DND-41 (cell line): ENCODE results near the gene MAP2K5.

ENCODE experiments used
- ATAC-seq: fragments of 200-7000 bp; cut with Tn5 transposase; 3 replicates; pipeline ENCODE4 v1.9.1; 2021; ENCODE audit warnings: low read depth; ENCODE audit not compliant: insufficient read depth
- DNase-seq: peaks from one replicate; pipeline ENCODE4 v3.0.0-alpha.2; 2020
- H2AFZ ChIP-seq: 2 replicates; pipeline ENCODE4 v1.6.0; 2012; ENCODE audit warnings: low read depth, low read length
- H3K27ac ChIP-seq: 2 replicates; pipeline ENCODE4 v1.5.1; 2012; ENCODE audit warnings: low read length, inconsistent platforms
- H3K27me3 ChIP-seq: fragments of 200-600 bp; sonication (generic); 2 replicates; pipeline ENCODE4 v1.6.0; 2012; ENCODE audit warnings: low read length, mild to moderate bottlenecking, inconsistent platforms; ENCODE audit not compliant: insufficient read depth, poor library complexity
- H3K36me3 ChIP-seq: 2 replicates; pipeline ENCODE4 v1.5.1; 2012; ENCODE audit warnings: low read length, inconsistent platforms; ENCODE audit not compliant: insufficient read depth
- H3K4me1 ChIP-seq: 2 replicates; pipeline ENCODE4 v1.5.1; 2012; ENCODE audit warnings: mild to moderate bottlenecking, low read length; ENCODE audit not compliant: insufficient read depth
- H3K4me2 ChIP-seq: 2 replicates; pipeline ENCODE4 v1.6.0; 2012; ENCODE audit warnings: mild to moderate bottlenecking, moderate library complexity, low read length, inconsistent platforms; ENCODE audit not compliant: insufficient read depth
- H3K4me3 ChIP-seq, 2 experiments: fragments of 200-600 bp in 1 of 2; shearing (Covaris generic) in 1 of 2; 2 replicates each; pipeline ENCODE4 v1.5.1; 2012 to 2016; ENCODE audit warnings: inconsistent platforms in 2 of 2, low read length in 2 of 2, mild to moderate bottlenecking in 2 of 2, low read depth in 1 of 2, moderate library complexity in 1 of 2
- H3K79me2 ChIP-seq: 2 replicates; pipeline ENCODE4 v1.6.0; 2012; ENCODE audit warnings: low read length, inconsistent platforms; ENCODE audit not compliant: insufficient read depth
- H3K9ac ChIP-seq: 2 replicates; pipeline ENCODE4 v1.6.0; 2012; ENCODE audit warnings: low read depth, mild to moderate bottlenecking, inconsistent platforms, low read length, moderate library complexity
- H3K9me3 ChIP-seq: 2 replicates; pipeline ENCODE4 v1.5.1; 2012; ENCODE audit warnings: low read length, moderate library complexity, mild to moderate bottlenecking, inconsistent platforms; ENCODE audit not compliant: insufficient read depth, severe bottlenecking
- H4K20me1 ChIP-seq: 2 replicates; pipeline ENCODE4 v1.6.0; 2012; ENCODE audit warnings: low read length; ENCODE audit not compliant: insufficient read depth
- CTCF ChIP-seq: IDR thresholded peaks from 2 replicates; pipeline ENCODE4 v1.5.1; 2012; ENCODE audit warnings: borderline replicate concordance, low read length, moderate library complexity, mild to moderate bottlenecking; ENCODE audit not compliant: poor library complexity, severe bottlenecking; ENCODE audit errors: extremely low read depth
- EZH2 ChIP-seq: IDR thresholded peaks from 3 replicates; pipeline ENCODE4 v1.6.1; 2012; ENCODE audit warnings: borderline replicate concordance, low read depth, mild to moderate bottlenecking, moderate library complexity, low read length, inconsistent platforms; ENCODE audit not compliant: severe bottlenecking

The MAP2K5 gene

GRCh38 chr15:67747921-67748320 is 205.4 kb downstream of the MAP2K5 start:
- no peak overlapping the region for H3K27ac ChIP-seq
- H3K27me3 ChIP-seq = no peaks in the 10 kb centered on the region
- no peak for DNase-seq
- no peaks in the 10 kb centered on the region for H3K9me3 ChIP-seq
- H3K4me3 ChIP-seq = no peak overlapping the region
- no peaks in the 10 kb centered on the region for H3K79me2 ChIP-seq
- ATAC-seq = no peak
- H3K36me3 ChIP-seq = peaks cover 5% of the 10 kb centered on the region; the same call in 1 of the 2 replicates
- H3K9ac ChIP-seq = no peak overlapping the region
- TF ChIP-seq CTCF = no peak
- TF ChIP-seq EZH2 = no peak
- no peaks in the 10 kb centered on the region for H4K20me1 ChIP-seq
- H2AFZ ChIP-seq = no peak overlapping the region
- peaks cover 14% of the 10 kb centered on the region for H3K4me1 ChIP-seq
- H3K4me2 ChIP-seq = no peak overlapping the region

DNA sequence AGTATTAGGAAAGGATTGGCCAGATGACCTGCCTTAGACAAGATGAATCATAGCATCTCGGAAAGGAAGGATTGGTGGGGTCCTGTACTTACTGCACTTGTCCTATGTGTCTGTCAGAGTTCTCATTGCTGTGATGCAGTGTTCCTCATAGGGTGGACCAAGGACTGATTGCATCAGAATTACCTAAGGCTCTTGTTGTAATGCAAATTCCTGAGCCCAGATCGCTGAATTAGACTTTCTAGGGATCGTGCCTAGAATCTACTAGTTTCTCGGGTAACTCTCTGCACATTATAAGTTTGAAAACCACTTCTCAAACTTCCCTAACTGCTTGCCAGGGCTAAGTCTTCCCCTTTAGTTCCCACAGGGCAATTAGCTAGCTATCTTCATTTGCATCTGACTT is 207.9 kb downstream of the MAP2K5 start:
- H3K4me2 ChIP-seq = no peak overlapping the region
- ATAC-seq = no peak
- peak overlapping the region; percentile 16; the same call in 1 of the 2 replicates for H3K27ac ChIP-seq
- H3K36me3 ChIP-seq = peaks cover 5% of the 10 kb centered on the region; the same call in 1 of the 2 replicates
- H3K79me2 ChIP-seq = no peaks in the 10 kb centered on the region
- no peak overlapping the region for H3K9ac ChIP-seq
- TF ChIP-seq CTCF = no peak
- no peak for TF ChIP-seq EZH2
- H3K4me1 ChIP-seq = peaks cover 12% of the 10 kb centered on the region
- no peaks in the 10 kb centered on the region for H3K9me3 ChIP-seq
- H3K4me3 ChIP-seq = no peak overlapping the region
- no peaks in the 10 kb centered on the region for H3K27me3 ChIP-seq
- no peak for DNase-seq
- H4K20me1 ChIP-seq = no peaks in the 10 kb centered on the region
- H2AFZ ChIP-seq = no peak overlapping the region

DNA sequence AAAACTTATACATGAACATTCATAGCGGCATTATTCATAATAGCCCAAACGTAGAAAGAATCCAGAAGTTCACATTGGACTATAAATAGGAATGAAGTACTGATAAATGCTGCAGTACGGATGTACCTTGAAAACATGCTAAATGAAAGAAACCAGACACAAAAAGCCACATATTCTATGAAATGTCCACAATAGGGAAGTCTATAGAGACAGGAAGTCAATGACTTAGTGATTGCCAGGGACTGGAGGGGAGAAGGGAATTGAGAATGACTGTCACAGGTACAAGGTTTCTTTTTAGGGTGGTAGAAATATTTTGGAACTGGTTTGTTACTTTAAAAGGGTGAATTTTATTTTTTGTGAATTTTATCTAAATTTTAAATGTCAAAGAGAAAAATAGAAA is 211.4 kb downstream of the MAP2K5 start:
- no peaks in the 10 kb centered on the region for H4K20me1 ChIP-seq
- H3K79me2 ChIP-seq = no peaks in the 10 kb centered on the region
- H3K27me3 ChIP-seq = no peaks in the 10 kb centered on the region
- peaks cover 5% of the 10 kb centered on the region; the same call in 1 of the 2 replicates for H3K36me3 ChIP-seq
- peaks cover 20% of the 10 kb centered on the region for H3K4me1 ChIP-seq
- no peak overlapping the region for H2AFZ ChIP-seq
- H3K4me2 ChIP-seq = no peak overlapping the region
- no peak overlapping the region for H3K9ac ChIP-seq
- ATAC-seq = no peak
- H3K4me3 ChIP-seq = no peak overlapping the region
- no peaks in the 10 kb centered on the region for H3K9me3 ChIP-seq
- H3K27ac ChIP-seq = no peak overlapping the region
- TF ChIP-seq EZH2 (no peak), CTCF (no peak)
- no peak for DNase-seq

GRCh38 chr15:67755264-67755663 is 212.8 kb downstream of the MAP2K5 start:
- ATAC-seq (no peak), DNase-seq (no peak)
- no peak overlapping the region for H3K4me3 ChIP-seq
- H3K79me2 ChIP-seq = no peaks in the 10 kb centered on the region
- H2AFZ ChIP-seq = no peak overlapping the region
- TF ChIP-seq EZH2 (no peak), CTCF (no peak)
- H3K36me3 ChIP-seq = peaks cover 3% of the 10 kb centered on the region; the same call in 1 of the 2 replicates
- H3K27ac ChIP-seq = no peak overlapping the region
- H3K9ac ChIP-seq = no peak overlapping the region
- no peak overlapping the region for H3K4me2 ChIP-seq
- H3K4me1 ChIP-seq = peaks cover 31% of the 10 kb centered on the region
- no peaks in the 10 kb centered on the region for H3K27me3 ChIP-seq
- no peaks in the 10 kb centered on the region for H4K20me1 ChIP-seq
- no peaks in the 10 kb centered on the region for H3K9me3 ChIP-seq
